ENCODE data around the gene SV2B. TPM values are rescaled to one million over a fixed set of nuclear protein-coding genes. Genes with fewer than 3 reads are reported as not detected.

SV2B gene
- total and polyA plus RNA-seq, 8 donors = 0.06 to 1.7 (median 0.23) TPM; not detected in 3

DNA sequence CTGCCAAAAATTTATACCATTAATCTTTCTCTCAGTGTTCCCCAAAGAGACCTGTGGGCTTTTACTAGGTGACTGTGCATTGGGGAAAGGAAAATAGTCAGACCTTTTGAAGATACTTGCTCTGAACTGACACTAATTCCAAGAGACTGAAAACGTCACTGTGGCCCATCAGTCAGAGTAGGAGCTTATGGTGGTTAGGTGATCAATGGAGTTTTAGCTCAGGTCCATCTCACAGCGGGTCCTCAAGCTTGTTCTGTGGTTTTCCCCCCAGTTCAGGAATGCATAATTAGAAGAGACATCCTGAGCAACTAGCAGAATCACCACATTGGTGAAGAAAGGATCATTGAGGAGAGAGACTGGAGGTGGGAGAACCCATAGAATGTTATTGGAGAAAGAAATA is 134.7 kb downstream of the SV2B start:
- H3K4me3 ChIP-seq = no peak overlapping the region
- no peaks in the 10 kb centered on the region for H3K4me1 ChIP-seq
- 51 to 73% (median 67%) methylated on average over 2 of the region's 2 CpGs for whole genome bisulfite sequencing, 5 donors
- no peaks in the 10 kb centered on the region for H3K9me3 ChIP-seq
- H3K27ac ChIP-seq = no peak overlapping the region
- TF ChIP-seq POLR2A (IDR thresholded peaks at IDR 0.05) = no peak
- no peak for TF ChIP-seq EP300 (IDR thresholded peaks at IDR 0.05)
- H3K27me3 ChIP-seq = peaks cover 0 to 8% (median 0%) of the 10 kb centered on the region in 3 donors
- intact Hi-C loops (cut with DNase I; ENCODE audit: low total_unique reads) = no loop called here
- no peaks in the 10 kb centered on the region for H3K36me3 ChIP-seq
- no peak for DNase-seq

DNA sequence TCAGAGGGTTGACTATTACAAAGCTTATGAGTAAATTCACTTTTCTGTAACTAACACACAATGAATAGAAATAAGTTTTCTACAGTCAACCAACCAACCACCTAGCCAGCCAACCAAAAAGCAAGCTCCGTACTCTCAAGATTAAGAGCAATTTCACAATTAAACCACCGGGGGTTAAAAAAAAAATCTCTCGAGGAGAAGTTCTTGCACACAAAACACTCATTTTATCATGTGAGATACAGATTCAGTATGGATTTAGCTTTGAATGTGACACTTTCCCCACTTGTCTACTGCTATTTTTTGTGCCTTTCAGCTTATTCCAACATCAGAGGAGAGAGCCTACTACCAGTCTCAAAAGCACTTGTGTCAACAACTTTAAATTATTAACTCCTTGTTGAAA is 135.3 kb downstream of the SV2B start:
- TF ChIP-seq POLR2AphosphoS5 (IDR thresholded peaks at IDR 0.05) (no peak), EP300 (IDR thresholded peaks at IDR 0.05) (no peak), POLR2A (IDR thresholded peaks at IDR 0.05) (no peak)
- TF ChIP-seq, protein P1, sequence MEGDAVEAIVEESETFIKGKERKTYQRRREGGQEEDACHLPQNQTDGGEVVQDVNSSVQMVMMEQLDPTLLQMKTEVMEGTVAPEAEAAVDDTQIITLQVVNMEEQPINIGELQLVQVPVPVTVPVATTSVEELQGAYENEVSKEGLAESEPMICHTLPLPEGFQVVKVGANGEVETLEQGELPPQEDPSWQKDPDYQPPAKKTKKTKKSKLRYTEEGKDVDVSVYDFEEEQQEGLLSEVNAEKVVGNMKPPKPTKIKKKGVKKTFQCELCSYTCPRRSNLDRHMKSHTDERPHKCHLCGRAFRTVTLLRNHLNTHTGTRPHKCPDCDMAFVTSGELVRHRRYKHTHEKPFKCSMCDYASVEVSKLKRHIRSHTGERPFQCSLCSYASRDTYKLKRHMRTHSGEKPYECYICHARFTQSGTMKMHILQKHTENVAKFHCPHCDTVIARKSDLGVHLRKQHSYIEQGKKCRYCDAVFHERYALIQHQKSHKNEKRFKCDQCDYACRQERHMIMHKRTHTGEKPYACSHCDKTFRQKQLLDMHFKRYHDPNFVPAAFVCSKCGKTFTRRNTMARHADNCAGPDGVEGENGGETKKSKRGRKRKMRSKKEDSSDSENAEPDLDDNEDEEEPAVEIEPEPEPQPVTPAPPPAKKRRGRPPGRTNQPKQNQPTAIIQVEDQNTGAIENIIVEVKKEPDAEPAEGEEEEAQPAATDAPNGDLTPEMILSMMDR (IDR thresholded peaks at IDR 0.05) = no peak
- no peak for DNase-seq
- H3K4me1 ChIP-seq = no peaks in the 10 kb centered on the region
- H3K9me3 ChIP-seq = no peaks in the 10 kb centered on the region
- intact Hi-C loops (cut with DNase I; ENCODE audit: low total_unique reads) = no loop called here
- H3K27ac ChIP-seq = no peak overlapping the region
- no peak overlapping the region for H3K4me3 ChIP-seq
- 64 to 74% (median 68%) methylated on average over 3 of the region's 3 CpGs for WGBS, 5 donors
- H3K36me3 ChIP-seq = no peaks in the 10 kb centered on the region
- H3K27me3 ChIP-seq = peaks cover 0 to 8% (median 0%) of the 10 kb centered on the region in 3 donors

DNA sequence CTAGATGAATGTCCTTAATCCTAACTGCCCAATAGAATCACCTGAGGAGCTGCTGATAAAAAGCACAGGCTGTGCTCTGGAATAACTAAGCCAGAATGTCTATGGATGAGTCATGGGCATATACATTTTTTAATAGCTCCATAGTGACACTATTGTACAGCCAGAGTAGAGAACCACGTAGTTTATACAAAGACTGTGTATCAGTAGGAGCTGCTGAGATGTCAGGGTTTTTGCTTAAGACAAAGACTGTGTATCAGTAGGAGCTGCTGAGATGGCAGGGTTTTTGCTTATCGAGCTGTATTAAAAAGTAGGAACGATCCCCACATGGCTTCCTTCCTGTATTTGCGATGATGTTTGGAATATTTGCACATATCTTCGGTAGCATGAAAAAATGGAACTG is 137.4 kb downstream of the SV2B start:
- Histone ChIP-seq H3K4me3 (no peak overlapping the region), H3K4me1 (no peaks in the 10 kb centered on the region), H3K27me3 (peaks cover 0 to 21% (median 0%) of the 10 kb centered on the region in 3 donors), H3K9me3 (no peaks in the 10 kb centered on the region), H3K36me3 (no peaks in the 10 kb centered on the region), H3K27ac (no peak overlapping the region)
- TF ChIP-seq EP300 (IDR thresholded peaks at IDR 0.05) = no peak
- no peak for TF ChIP-seq POLR2AphosphoS5 (IDR thresholded peaks at IDR 0.05)
- TF ChIP-seq, protein P1 (IDR thresholded peaks at IDR 0.05) = no peak
- no peak for TF ChIP-seq POLR2A (IDR thresholded peaks at IDR 0.05)
- no peak for DNase-seq
- 70 to 83% (median 78%) methylated on average over 5 of the region's 5 CpGs for WGBS, 5 donors
- intact Hi-C loops (cut with DNase I; ENCODE audit: low total_unique reads) = no loop called here

DNA sequence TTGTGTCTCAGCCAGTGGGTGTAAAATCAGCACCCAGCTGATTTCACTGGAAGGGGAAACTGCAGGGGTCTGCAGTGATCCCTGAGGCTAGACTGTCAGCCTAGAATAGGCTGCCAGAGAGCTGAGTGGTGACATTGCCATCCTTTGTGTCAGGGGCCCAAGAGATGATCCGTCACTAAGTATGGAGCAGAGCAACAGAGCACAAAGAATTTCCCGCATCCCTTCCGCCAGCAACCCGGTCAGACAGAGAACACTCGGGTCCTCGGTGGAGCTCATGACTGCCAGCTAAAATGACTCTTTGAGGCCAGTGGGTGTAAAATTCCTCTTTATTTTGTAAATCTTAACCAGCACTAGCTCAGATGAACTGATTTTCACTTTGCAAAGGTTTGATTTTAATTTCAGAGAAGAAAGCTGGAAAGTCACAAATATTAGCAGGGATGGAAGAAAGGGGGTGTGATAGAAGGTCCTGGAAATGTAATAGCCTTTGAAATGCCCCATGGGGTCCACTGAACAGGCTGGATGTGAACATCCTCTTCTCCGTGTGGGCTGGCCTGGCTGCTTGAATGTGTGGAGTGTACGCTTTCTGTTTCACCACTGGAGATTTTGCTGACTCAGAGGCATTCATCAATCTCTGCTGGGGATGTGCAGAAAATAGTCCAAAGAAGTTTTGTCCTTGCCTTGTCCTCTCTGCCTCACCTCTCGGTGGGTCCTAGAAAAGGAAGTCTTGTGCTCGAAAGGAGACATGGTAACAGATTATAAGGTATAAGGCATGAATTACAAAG is 138.8 kb downstream of the SV2B start:
- Histone ChIP-seq H3K4me3 (no peak overlapping the region), H3K9me3 (no peaks in the 10 kb centered on the region), H3K4me1 (no peaks in the 10 kb centered on the region), H3K27me3 (peaks cover 0 to 35% (median 0%) of the 10 kb centered on the region in 3 donors), H3K27ac (no peak overlapping the region), H3K36me3 (no peaks in the 10 kb centered on the region)
- no peak for DNase-seq
- no peak for TF ChIP-seq POLR2A (IDR thresholded peaks at IDR 0.05)
- no peak for TF ChIP-seq POLR2AphosphoS5 (IDR thresholded peaks at IDR 0.05)
- 65 to 78% (median 68%) methylated on average over 10 of the region's 10 CpGs for WGBS, 5 donors
- intact Hi-C loops (cut with DNase I; ENCODE audit: low total_unique reads) = no loop called here

- WGBS, 5 donors = 52 to 89% (median 64%) methylated on average over 2 of the region's 2 CpGs
- Histone ChIP-seq H3K27ac (no peak overlapping the region), H3K27me3 (peaks cover 0 to 28% (median 0%) of the 10 kb centered on the region in 3 donors), H3K4me1 (no peaks in the 10 kb centered on the region), H3K9me3 (no peaks in the 10 kb centered on the region), H3K4me3 (no peak overlapping the region), H3K36me3 (no peaks in the 10 kb centered on the region)
- intact Hi-C loops (cut with DNase I; ENCODE audit: low total_unique reads) = no loop called here
- no peak for DNase-seq
- TF ChIP-seq POLR2A (IDR thresholded peaks at IDR 0.05) (no peak), EP300 (IDR thresholded peaks at IDR 0.05) (no peak), POLR2AphosphoS5 (IDR thresholded peaks at IDR 0.05) (no peak)
- TF ChIP-seq, protein P1 (IDR thresholded peaks at IDR 0.05) = no peak
Observed at GRCh38 chr15:91243826-91244225, 143.8 kb downstream of the SV2B start.

Measured in stomach (tissue), 9 donors.